ENCODE data around the gene CHTOP. TPM values are rescaled to one million over a fixed set of nuclear protein-coding genes. Genes with fewer than 3 reads are reported as not detected.

CHTOP gene
- total RNA-seq, 1 donor from 2014 or later, result 51.9 TPM

DNA sequence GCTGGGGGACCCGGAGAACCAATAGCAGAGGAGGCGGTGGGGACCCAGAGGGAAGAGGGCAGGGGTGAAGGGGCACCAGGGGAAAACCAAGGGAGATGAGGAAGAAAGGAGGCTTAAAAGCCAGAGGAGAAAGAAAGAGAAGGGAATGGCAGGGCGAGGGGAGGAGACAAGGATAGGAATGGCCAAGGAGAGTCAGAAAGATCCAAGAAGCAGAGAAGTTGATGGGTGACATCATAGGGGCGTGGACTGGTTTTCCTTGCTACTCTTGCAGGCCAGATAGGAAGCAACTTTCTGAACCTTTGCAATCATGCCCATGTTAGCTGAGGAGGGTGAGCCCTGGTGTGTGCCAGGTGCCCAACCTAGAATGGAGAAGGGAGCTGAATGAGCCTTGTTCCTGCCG lies 50.0 kb downstream of the CHTOP start:
- Histone ChIP-seq H3K27me3 (ENCODE audit: control insufficient read depth, insufficient read depth, low read length) (peaks cover 19% of the 10 kb centered on the region), H3K36me3 (ENCODE audit: control insufficient read depth, insufficient read depth, low read length) (no peaks in the 10 kb centered on the region), H3K4me3 (ENCODE audit: low read depth, low read length) (no peak overlapping the region)
- no peak for FAIRE-seq
- TF ChIP-seq, protein P1, sequence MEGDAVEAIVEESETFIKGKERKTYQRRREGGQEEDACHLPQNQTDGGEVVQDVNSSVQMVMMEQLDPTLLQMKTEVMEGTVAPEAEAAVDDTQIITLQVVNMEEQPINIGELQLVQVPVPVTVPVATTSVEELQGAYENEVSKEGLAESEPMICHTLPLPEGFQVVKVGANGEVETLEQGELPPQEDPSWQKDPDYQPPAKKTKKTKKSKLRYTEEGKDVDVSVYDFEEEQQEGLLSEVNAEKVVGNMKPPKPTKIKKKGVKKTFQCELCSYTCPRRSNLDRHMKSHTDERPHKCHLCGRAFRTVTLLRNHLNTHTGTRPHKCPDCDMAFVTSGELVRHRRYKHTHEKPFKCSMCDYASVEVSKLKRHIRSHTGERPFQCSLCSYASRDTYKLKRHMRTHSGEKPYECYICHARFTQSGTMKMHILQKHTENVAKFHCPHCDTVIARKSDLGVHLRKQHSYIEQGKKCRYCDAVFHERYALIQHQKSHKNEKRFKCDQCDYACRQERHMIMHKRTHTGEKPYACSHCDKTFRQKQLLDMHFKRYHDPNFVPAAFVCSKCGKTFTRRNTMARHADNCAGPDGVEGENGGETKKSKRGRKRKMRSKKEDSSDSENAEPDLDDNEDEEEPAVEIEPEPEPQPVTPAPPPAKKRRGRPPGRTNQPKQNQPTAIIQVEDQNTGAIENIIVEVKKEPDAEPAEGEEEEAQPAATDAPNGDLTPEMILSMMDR (IDR thresholded peaks at IDR 0.05; ENCODE audit: insufficient read depth, low read length, severe bottlenecking), result no peak
- DNase-seq (ENCODE audit: low read depth), result peak; percentile 51

DNA sequence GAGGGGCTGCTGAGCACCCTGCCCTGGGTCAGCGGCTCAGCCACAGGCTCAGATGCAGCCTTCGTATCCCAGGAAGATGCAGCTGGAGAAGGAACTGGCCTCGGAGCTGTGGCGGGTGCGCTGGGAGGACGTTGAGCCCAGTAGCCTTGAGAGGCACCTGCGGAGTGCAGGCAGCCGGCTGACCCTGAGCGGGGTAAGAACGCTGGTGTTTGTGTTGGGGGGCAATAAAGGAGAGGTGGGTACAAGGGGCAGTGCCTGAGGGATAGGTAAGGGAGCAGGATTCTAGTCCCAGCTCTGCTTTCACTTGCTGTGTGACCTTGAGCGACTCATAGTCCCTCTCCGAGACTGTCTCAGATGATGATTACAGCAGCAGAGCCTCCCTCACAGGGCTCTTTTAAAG lies 51.0 kb downstream of the CHTOP start:
- no peak for DNase-seq (ENCODE audit: low read depth)
- no peak overlapping the region for H3K4me3 ChIP-seq (ENCODE audit: low read depth, low read length)
- no peaks in the 10 kb centered on the region for H3K36me3 ChIP-seq (ENCODE audit: control insufficient read depth, insufficient read depth, low read length)
- TF ChIP-seq, protein P1 (IDR thresholded peaks at IDR 0.05; ENCODE audit: insufficient read depth, low read length, severe bottlenecking), result no peak
- no peak for FAIRE-seq
- H3K27me3 ChIP-seq (ENCODE audit: control insufficient read depth, insufficient read depth, low read length), result peaks cover 10% of the 10 kb centered on the region

DNA sequence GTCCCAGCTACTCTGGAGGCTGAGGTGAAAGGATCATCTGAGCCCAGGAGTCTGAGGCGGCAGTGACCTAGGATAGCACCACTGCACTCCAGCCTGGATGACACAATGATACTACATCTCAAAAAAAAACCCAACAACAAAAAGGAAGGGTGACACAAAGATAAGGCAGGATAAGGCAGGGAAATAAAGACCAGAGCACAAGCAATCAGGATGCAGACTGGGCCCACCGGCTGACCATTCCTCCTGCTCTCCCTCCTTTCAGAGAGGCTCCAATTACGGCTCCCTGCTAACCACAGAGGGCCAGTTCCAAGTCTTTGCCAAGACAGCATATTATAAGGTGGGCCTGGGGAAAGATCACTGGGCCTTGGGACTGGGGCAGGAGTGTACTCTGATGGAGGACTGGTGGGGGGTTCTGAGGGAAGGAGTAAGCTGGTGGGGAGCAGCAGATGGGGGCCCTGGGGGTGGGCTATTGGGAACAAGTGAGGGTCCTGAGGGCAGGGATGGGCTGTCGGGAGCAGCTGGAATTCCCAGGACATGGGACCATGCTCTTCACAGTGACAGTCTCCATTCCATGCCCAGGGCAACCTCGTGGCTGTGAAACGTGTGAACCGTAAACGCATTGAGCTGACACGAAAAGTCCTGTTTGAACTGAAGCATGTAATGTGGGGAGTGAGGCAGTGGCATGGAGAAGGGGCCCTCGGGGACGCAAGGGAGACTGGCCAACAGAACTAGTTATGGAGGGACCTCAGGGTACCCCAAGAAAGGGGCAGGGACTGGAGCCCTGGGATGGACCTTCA lies 51.9 kb downstream of the CHTOP start:
- TF ChIP-seq, protein P1 (IDR thresholded peaks at IDR 0.05; ENCODE audit: insufficient read depth, low read length, severe bottlenecking), result no peak
- Histone ChIP-seq H3K4me3 (ENCODE audit: low read depth, low read length) (no peak overlapping the region), H3K27me3 (ENCODE audit: control insufficient read depth, insufficient read depth, low read length) (peaks cover 3% of the 10 kb centered on the region), H3K36me3 (ENCODE audit: control insufficient read depth, insufficient read depth, low read length) (no peaks in the 10 kb centered on the region)
- DNase-seq (ENCODE audit: low read depth) (no peak), FAIRE-seq (peak; percentile 89)

DNA sequence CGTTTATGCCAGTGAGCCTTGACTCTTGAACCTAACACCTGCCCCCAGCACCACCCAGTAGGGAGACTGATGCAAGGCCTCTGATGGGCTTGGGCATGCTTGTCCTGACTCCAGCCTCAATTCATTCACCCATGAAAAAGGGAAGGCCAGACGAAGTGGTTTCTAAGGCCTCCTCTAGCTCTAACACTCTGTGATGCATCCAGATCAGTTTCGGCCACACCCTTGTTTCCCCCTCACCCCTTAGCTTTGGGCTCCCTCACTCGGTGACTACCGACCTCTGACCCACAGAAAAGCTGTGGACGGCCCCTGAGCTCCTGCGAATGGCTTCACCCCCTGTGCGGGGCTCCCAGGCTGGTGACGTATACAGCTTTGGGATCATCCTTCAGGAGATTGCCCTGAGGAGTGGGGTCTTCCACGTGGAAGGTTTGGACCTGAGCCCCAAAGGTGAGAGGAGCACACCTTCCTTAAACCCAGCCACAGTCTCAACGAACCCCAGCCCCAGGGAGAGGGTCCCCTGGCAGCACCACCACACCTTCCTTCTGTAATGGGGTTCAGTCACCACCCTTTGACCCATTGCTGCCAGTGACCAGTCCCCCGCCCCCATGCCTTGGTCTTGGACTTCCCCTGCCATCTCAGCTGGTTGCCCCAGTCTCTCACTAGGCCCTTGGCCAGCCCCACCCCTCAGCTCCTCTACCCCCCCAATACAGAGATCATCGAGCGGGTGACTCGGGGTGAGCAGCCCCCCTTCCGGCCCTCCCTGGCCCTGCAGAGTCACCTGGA lies 53.7 kb downstream of the CHTOP start:
- DNase-seq (ENCODE audit: low read depth) (no peak), FAIRE-seq (no peak)
- Histone ChIP-seq H3K36me3 (ENCODE audit: control insufficient read depth, insufficient read depth, low read length) (no peaks in the 10 kb centered on the region), H3K4me3 (ENCODE audit: low read depth, low read length) (no peak overlapping the region), H3K27me3 (ENCODE audit: control insufficient read depth, insufficient read depth, low read length) (peaks cover 2% of the 10 kb centered on the region)
- TF ChIP-seq, protein P1 (IDR thresholded peaks at IDR 0.05; ENCODE audit: insufficient read depth, low read length, severe bottlenecking), result no peak

DNA sequence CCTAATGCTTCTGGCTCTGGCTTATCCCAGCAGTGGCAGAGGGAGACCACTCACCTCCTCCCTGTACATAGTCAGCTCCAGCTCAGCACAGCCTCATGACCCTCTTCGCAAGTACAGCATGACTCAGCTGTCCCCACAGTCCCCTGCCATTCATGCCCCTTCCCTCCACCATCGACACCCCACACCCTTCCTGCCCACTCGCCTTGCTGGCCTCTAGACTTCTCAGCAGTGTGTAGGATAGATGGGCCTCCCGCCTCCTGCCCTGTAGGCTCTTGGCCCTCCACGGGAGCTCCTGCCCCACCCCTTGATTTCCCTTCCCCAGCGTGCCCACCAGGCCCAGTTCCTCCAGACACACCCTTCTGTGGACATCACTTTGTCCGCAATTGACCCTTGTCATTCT lies 54.4 kb downstream of the CHTOP start:
- H3K4me3 ChIP-seq (ENCODE audit: low read depth, low read length), result no peak overlapping the region
- H3K27me3 ChIP-seq (ENCODE audit: control insufficient read depth, insufficient read depth, low read length), result peaks cover 2% of the 10 kb centered on the region
- DNase-seq (ENCODE audit: low read depth), result no peak
- H3K36me3 ChIP-seq (ENCODE audit: control insufficient read depth, insufficient read depth, low read length), result no peaks in the 10 kb centered on the region
- TF ChIP-seq, protein P1 (IDR thresholded peaks at IDR 0.05; ENCODE audit: insufficient read depth, low read length, severe bottlenecking), result no peak
- no peak for FAIRE-seq

Measured in bronchial epithelial cell (primary cell).